ENCODE results near the gene RFPL1.
A peak's percentile ranks its signal among the peaks of the same experiment; 100 is the strongest.
"Not testable (repeated sequence)": the region's sequence is repeated elsewhere in the genome, so short reads cannot be mapped to it uniquely, and the experiment has no call there.

RFPL1 gene

GRCh38 chr22:29438283-29438682 is at the start of gene RFPL1:
Gene RFPL1, plus strand, starts transcription at chr22:29438583.
- peak; percentile 46 for DNase-seq

DNA sequence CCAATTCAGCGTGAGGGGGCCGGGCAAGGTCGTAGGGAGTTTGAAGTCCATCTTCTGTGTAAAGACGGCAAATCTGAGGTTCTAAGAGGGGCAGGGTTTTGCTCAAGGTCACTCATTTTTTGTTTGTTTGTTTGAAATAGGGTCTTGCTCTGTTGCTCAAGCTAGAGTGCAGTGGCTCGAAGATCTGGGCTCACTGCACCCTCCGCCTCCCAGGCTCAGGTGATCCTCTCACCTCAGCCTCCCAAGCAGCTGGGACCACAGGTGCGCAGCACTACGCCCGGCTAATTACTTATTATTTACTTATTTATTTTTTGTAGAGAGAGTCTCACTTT is 49.7 kb upstream of the RFPL1 start:
- DNase-seq: no peak

DNA sequence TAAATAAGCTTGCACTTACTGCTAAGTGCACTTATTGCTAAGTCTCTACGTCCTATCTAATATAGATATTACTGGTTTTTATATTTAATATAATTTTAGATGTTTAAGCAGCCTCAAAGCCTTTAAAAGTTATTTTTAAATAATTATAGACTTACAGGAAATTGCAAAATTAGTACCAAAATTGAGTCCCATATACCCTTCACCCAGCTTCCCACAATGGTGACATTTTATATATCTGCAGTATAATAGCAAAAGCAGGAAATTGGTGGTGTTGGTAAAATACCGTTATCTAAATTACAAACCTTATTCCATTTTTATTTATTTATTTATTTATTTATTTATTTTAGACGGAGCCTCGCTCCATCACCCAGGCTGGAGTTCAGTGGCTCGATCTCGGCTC is 48.1 kb upstream of the RFPL1 start:
- DNase-seq: no peak

DNA sequence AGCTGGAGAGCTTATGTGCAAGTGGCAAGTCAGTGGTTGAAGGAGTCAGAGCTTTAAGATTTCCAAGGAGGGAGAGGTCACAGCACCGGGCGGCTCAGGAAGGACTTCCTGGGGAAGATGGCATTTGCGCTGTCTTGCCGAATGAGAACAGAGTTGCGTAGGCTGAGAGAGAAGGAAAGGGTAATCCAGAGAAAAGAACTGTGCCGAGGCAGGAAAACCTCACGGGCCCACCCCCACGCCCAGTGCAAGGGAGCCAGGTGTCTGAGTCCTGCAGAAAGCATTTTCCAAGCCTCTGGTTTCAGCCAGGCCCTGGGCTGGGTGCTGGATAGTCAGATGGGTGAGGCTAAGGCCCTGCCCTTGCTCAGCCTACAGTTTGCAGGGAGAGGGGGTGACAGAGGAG is 46.8 kb upstream of the RFPL1 start:
- DNase-seq: no peak

- no peak for DNase-seq
Observed at GRCh38 chr22:29393019-29393608, 45.3 kb upstream of the RFPL1 start.

DNA sequence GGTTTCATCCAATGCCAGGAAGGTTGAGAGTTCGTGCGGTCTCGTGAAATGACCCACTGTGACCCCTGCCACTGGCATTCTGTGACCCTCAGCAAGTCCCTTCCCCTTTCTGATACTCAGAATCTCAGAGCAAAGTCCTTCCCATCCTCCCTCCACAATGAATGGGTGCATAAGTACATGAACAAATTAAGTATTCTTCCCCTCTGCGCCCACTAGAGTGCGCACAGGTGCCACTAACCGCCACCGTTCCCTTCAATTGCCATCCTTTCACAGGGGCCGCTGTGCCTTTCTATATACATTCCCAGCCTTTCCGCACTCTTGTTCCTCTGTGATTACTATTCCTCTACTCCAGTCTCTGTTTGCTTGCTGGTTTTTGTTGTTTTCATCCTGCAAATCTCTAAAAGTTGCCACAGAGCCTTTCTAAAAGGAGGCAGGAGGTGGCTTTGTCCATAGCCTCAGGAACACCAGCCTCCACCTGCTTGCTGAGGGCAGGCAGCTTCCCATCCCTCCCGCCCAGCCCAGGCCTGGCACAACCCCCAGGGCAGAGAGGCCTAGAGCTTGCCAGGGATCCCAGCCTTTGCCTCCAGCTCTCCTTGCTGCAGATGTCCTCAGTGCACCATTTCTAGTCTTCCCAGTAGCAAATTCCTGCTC is 43.3 kb upstream of the RFPL1 start:
- DNase-seq: peak; percentile 85

GRCh38 chr22:29396126-29396525 is 42.3 kb upstream of the RFPL1 start:
- no peak for DNase-seq

GRCh38 chr22:29397791-29398190 is 40.6 kb upstream of the RFPL1 start:
- DNase-seq: no peak

GRCh38 chr22:29400576-29400975 is 37.8 kb upstream of the RFPL1 start:
- no peak for DNase-seq

- not testable (repeated sequence) for DNase-seq
Observed at GRCh38 chr22:29401538-29401937, 36.8 kb upstream of the RFPL1 start.

DNA sequence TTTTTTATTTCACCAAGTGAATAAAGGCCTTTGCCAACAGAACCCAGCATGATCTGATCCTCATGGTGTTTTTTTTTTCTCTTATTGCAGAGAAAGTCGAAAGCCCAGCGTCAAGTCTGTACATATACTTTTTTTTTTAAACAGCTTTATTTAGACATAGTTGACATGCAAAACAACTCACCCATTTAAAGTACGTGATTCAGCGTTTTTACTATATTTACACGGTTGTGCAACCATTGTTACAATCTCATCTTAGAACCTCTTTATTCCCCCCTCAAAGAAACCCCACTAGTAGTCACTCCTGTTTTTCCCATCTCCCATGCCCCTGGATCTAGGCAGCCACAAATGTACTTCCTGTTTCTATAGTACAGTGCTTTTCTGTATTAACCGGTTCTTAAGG is 29.4 kb upstream of the RFPL1 start:
- no peak for DNase-seq

DNA sequence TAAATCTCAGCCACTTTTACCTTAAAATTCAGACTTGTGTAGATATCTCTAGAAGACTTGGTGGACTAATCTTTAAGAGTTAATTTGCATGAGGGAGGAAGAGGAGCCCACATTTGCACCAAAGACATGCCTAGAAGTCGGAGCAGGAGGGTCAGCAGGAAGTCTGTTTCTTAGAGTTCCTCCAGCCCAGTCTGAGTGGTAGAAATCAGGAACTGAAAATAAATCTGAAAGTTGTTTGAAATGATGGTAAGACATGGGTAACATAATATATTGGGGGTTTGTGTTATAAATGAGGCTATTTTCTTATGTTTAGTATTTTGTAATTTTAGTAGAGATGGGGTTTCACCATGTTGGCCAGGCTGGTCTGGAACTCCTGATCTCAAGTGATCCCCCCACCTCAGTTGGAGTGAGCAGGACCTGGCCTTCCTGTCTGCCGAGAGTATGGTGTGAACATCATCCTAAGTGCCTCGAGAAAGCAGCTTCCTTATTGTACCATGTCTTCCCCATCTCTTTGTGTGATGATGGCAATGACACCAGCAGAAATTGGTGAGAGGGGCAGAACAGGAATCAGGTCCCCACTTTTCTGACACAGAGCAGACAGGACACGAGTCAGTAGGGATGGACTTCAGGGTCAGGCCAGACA is 26.7 kb upstream of the RFPL1 start:
- DNase-seq: not testable (repeated sequence)

GRCh38 chr22:29412772-29413171 is 25.6 kb upstream of the RFPL1 start:
- DNase-seq: peak; percentile 65

- peak; percentile 82 for DNase-seq
Observed at GRCh38 chr22:29414951-29415591, 23.3 kb upstream of the RFPL1 start.

GRCh38 chr22:29418704-29419103 is 19.7 kb upstream of the RFPL1 start:
- DNase-seq: not testable (repeated sequence)

- DNase-seq: no peak
Observed at GRCh38 chr22:29426476-29426875, 11.9 kb upstream of the RFPL1 start.

- DNase-seq: no peak
Observed at GRCh38 chr22:29427176-29427760, 11.1 kb upstream of the RFPL1 start.

DNA sequence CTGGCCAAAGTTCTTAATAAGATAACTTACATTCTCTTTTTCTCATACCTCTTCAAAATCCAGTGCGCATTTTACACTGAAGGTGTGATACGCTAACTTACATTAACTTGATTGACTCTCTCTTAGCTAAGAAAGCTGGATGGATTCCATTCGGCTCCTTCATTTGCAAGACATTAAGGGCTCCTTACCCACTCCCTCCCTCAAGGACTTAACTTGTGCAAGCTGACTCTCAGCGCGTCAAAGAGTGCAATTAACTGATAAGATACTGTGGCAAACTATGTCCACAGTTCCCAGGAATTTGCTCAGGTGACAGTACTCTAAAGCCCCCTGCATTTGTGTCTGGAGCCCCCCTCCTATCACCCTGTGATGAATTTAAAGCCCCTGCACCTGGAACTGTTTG is 6.4 kb upstream of the RFPL1 start:
- no peak for DNase-seq

GRCh38 chr22:29433856-29434255 is 4.5 kb upstream of the RFPL1 start:
- DNase-seq: no peak

DNA sequence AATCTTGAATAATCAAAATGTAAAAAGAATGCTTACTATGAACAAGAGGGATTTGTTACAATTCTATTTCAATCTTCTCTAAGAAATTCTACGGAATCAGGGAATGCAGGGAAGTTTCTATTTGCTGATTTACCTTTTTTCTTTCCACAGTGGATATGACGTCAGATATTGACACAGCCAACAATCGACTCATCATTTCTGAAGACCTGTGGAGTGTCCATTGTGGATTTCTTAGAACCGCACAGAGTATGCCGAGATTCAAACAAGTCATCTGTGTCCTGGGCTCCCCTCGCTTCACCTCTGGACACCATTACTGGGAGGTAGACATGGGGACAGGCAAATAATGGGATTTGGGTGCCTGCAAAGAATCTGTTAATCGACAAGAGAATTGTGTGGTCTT is 4.1 kb upstream of the RFPL1 start:
- DNase-seq: no peak

DNA sequence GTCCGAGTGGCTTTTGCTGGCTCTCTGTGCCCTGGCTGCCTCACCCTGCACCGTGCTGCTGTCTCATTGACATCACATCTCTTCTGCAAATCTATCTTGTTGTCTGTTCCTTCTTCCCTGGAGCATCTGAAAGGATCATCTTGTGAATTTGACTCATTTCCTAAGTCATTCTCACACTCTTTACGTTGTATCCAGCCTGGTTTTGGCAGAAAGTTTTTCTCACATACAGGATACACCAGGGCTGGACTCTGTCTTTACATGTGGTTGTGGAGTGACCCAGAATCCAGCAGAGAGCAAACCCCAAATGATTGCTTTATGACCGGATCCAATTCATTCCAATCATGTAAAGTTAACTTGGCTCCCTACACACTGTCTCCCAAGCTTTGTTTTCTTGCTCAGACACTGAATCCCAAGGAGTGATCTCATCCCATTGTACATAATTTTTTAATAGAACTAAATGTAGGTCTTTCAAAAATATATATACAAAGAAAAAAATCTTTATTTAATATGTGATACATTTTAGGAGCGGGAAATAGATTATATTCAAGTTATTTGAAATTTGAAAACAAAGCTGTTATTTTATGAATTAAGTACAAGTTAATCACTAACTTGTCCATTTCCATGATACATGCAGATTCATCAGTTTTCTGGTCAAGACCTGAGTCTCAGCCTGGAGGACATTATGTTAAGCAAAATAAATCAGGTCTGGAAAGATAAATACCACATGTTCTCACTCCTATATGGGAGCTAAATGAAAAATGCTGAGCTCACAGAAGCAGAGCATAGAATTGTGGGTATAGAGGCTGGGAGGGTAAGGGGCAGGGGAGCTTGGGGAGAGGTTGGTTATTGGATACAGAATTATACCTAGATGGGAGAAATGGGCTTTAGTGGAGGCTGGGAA is 2.9 kb upstream of the RFPL1 start:
- DNase-seq: no peak

DNA sequence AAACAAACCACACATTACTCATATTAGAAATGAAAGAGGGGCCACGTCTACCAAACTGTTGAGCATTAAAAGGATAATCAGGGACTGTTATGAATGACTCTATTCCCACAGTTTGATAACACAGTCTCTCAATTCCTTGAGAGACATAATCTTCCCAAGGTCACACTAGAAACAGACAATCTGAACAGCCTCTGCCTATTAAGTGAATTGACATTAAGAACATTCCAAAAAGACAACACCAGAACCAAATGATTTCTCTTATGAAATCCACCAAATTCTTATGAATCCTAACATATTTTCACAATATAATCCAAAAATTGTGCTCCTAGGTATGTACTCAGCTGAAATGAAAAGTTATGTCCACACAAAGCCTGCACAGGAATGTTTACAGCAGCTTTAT is 4.6 kb downstream of the RFPL1 start:
- DNase-seq: no peak

- DNase-seq: no peak
Observed at GRCh38 chr22:29443452-29443851, 5.1 kb downstream of the RFPL1 start.

All from activated effector memory CD4-positive, alpha-beta T cell treated with anti-CD3 and anti-CD28 coated beads, Interleukin-2, amount 50 U/mL, for 16 hours (primary cell).